Measurements from ENCODE around the gene MYH11.

The MYH11 gene

DNA sequence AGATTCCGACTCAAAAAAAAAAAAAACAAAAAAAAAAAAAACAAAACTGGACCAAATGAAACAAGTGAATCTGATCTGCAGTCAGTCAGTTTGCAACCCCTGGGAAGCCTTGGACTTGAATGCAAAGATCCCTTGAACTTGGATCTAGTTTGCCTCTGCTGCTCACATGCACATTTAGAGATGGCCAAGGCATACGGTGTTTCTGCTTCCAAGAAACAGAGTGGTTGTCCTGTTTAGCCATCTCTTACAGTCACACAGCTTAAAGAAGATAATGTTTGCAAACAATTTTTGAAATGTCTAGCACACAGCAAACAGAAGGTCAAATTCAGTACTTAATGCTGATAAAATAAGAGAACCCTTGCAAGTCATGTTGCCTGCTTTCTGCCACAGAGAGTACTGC lies 202.2 kb downstream of the MYH11 start:
- no peak for DNase-seq

DNA sequence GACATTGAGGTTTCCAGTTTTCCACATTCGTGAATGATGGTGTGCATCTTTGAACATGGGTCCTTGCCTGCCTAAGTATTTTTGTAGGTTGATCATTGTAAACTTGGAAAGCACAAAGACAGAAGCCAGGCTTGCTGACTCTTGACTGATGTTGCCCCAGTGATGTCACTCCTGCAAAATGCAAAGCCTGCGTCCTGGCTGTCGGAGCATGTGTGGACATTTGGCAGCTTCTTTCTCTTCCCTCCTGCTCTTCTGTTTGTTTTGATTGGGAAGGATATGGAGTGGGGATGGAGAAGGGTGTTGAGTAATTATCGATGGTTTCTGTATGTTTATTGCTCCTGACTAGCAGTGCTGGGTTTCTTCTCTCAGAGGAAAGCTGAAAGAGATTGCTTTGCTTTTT lies 203.6 kb downstream of the MYH11 start:
- DNase-seq, result no peak
